ENCODE measurements around the gene CCNG1. TPM values are rescaled to one million over a fixed set of nuclear protein-coding genes. Genes with fewer than 3 reads are reported as not detected.

Gene CCNG1
- total and polyA plus RNA-seq, 2 donors: 107 to 150 TPM

- H3K36me3 ChIP-seq (ENCODE audit: control insufficient read depth in 2 of 2, insufficient read depth in 2 of 2, low read length in 1 of 2): no peaks in the 10 kb centered on the region
- WGBS: 81% methylated on average over 5 of the region's 5 CpGs
- DNase-seq (ENCODE audit: low read depth in 6 of 9, low spot score in 9 of 9): no peak
- H3K9me3 ChIP-seq (ENCODE audit: control insufficient read depth in 2 of 2, insufficient read depth in 1 of 2, low read length in 1 of 2): no peaks in the 10 kb centered on the region
- H3K27ac ChIP-seq (ENCODE audit: low read depth in 1 of 2, low read length in 1 of 2): no peak overlapping the region
- no peaks in the 10 kb centered on the region for H3K27me3 ChIP-seq (ENCODE audit: control insufficient read depth in 2 of 2, insufficient read depth in 1 of 2, low read length in 1 of 2)
- H3K4me3 ChIP-seq (ENCODE audit: low read length in 2 of 2): no peak overlapping the region
- peaks cover 0 to 7% of the 10 kb centered on the region in 2 donors for H3K4me1 ChIP-seq (ENCODE audit: control insufficient read depth in 2 of 2, insufficient read depth in 2 of 2, low read length in 2 of 2)
These were observed 4.1 kb upstream of the CCNG1 start for GRCh38 chr5:163433271-163433670.

- H3K27me3 ChIP-seq (ENCODE audit: control insufficient read depth in 2 of 2, insufficient read depth in 1 of 2, low read length in 1 of 2): no peaks in the 10 kb centered on the region
- H3K36me3 ChIP-seq (ENCODE audit: control insufficient read depth in 2 of 2, insufficient read depth in 2 of 2, low read length in 1 of 2): no peaks in the 10 kb centered on the region
- no peak for DNase-seq (ENCODE audit: low read depth in 6 of 9, low spot score in 9 of 9)
- 94% methylated on average over 3 of the region's 3 CpGs for WGBS
- no peak overlapping the region for H3K4me3 ChIP-seq (ENCODE audit: low read length in 2 of 2)
- H3K27ac ChIP-seq (ENCODE audit: low read depth in 1 of 2, low read length in 1 of 2): no peak overlapping the region
- peaks cover 0 to 7% of the 10 kb centered on the region in 2 donors for H3K4me1 ChIP-seq (ENCODE audit: control insufficient read depth in 2 of 2, insufficient read depth in 2 of 2, low read length in 2 of 2)
- H3K9me3 ChIP-seq (ENCODE audit: control insufficient read depth in 2 of 2, insufficient read depth in 1 of 2, low read length in 1 of 2): no peaks in the 10 kb centered on the region
These were observed 3.0 kb upstream of the CCNG1 start for GRCh38 chr5:163434401-163434866.

- peak in 1 of 9 donors; percentile 5 for DNase-seq (ENCODE audit: low read depth in 6 of 9, low spot score in 9 of 9)
- Histone ChIP-seq H3K4me3 (ENCODE audit: low read length in 2 of 2) (peak overlapping the region; percentile 83 to 88), H3K27ac (ENCODE audit: low read depth in 1 of 2, low read length in 1 of 2) (no peak overlapping the region), H3K36me3 (ENCODE audit: control insufficient read depth in 2 of 2, insufficient read depth in 2 of 2, low read length in 1 of 2) (peaks cover 0 to 7% of the 10 kb centered on the region in 2 donors), H3K9me3 (ENCODE audit: control insufficient read depth in 2 of 2, insufficient read depth in 1 of 2, low read length in 1 of 2) (no peaks in the 10 kb centered on the region), H3K4me1 (ENCODE audit: control insufficient read depth in 2 of 2, insufficient read depth in 2 of 2, low read length in 2 of 2) (peaks cover 0 to 7% of the 10 kb centered on the region in 2 donors), H3K27me3 (ENCODE audit: control insufficient read depth in 2 of 2, insufficient read depth in 1 of 2, low read length in 1 of 2) (no peaks in the 10 kb centered on the region)
- 87% methylated on average over 4 of the region's 4 CpGs for WGBS
These were observed 880 bp upstream of the CCNG1 start for GRCh38 chr5:163436515-163436914.

- peaks cover 0 to 7% of the 10 kb centered on the region in 2 donors for H3K4me1 ChIP-seq (ENCODE audit: control insufficient read depth in 2 of 2, insufficient read depth in 2 of 2, low read length in 2 of 2)
- peaks cover 0 to 11% of the 10 kb centered on the region in 2 donors for H3K36me3 ChIP-seq (ENCODE audit: control insufficient read depth in 2 of 2, insufficient read depth in 2 of 2, low read length in 1 of 2)
- no peaks in the 10 kb centered on the region for H3K9me3 ChIP-seq (ENCODE audit: control insufficient read depth in 2 of 2, insufficient read depth in 1 of 2, low read length in 1 of 2)
- WGBS: 1% methylated on average over 6 of the region's 6 CpGs
- H3K27ac ChIP-seq (ENCODE audit: low read depth in 1 of 2, low read length in 1 of 2): peak overlapping the region; percentile 78 to 81
- DNase-seq (ENCODE audit: low read depth in 6 of 9, low spot score in 9 of 9): no peak
- H3K27me3 ChIP-seq (ENCODE audit: control insufficient read depth in 2 of 2, insufficient read depth in 1 of 2, low read length in 1 of 2): no peaks in the 10 kb centered on the region
- H3K4me3 ChIP-seq (ENCODE audit: low read length in 2 of 2): peak overlapping the region; percentile 83 to 88
These were observed 435 bp upstream of the CCNG1 start for GRCh38 chr5:163437011-163437308.

- no peak overlapping the region for H3K4me3 ChIP-seq (ENCODE audit: low read length in 2 of 2)
- H3K9me3 ChIP-seq (ENCODE audit: control insufficient read depth in 2 of 2, insufficient read depth in 1 of 2, low read length in 1 of 2): no peaks in the 10 kb centered on the region
- 67% methylated on average over 2 of the region's 2 CpGs for WGBS
- H3K4me1 ChIP-seq (ENCODE audit: control insufficient read depth in 2 of 2, insufficient read depth in 2 of 2, low read length in 2 of 2): peaks cover 0 to 7% of the 10 kb centered on the region in 2 donors
- no peak for DNase-seq (ENCODE audit: low read depth in 6 of 9, low spot score in 9 of 9)
- H3K27ac ChIP-seq (ENCODE audit: low read depth in 1 of 2, low read length in 1 of 2): no peak overlapping the region
- H3K27me3 ChIP-seq (ENCODE audit: control insufficient read depth in 2 of 2, insufficient read depth in 1 of 2, low read length in 1 of 2): no peaks in the 10 kb centered on the region
- peaks cover 0 to 26% of the 10 kb centered on the region in 2 donors for H3K36me3 ChIP-seq (ENCODE audit: control insufficient read depth in 2 of 2, insufficient read depth in 2 of 2, low read length in 1 of 2)
These were observed 1.7 kb downstream of the CCNG1 start for GRCh38 chr5:163439092-163439425.

- peaks cover 2 to 38% of the 10 kb centered on the region in 2 donors for H3K36me3 ChIP-seq (ENCODE audit: control insufficient read depth in 2 of 2, insufficient read depth in 2 of 2, low read length in 1 of 2)
- DNase-seq (ENCODE audit: low read depth in 6 of 9, low spot score in 9 of 9): no peak
- no peaks in the 10 kb centered on the region for H3K9me3 ChIP-seq (ENCODE audit: control insufficient read depth in 2 of 2, insufficient read depth in 1 of 2, low read length in 1 of 2)
- no peak overlapping the region for H3K27ac ChIP-seq (ENCODE audit: low read depth in 1 of 2, low read length in 1 of 2)
- no peaks in the 10 kb centered on the region for H3K27me3 ChIP-seq (ENCODE audit: control insufficient read depth in 2 of 2, insufficient read depth in 1 of 2, low read length in 1 of 2)
- no peak overlapping the region for H3K4me3 ChIP-seq (ENCODE audit: low read length in 2 of 2)
- 99% methylated on average over 3 of the region's 3 CpGs for WGBS
- peaks cover 0 to 7% of the 10 kb centered on the region in 2 donors for H3K4me1 ChIP-seq (ENCODE audit: control insufficient read depth in 2 of 2, insufficient read depth in 2 of 2, low read length in 2 of 2)
These were observed 3.6 kb downstream of the CCNG1 start for GRCh38 chr5:163440954-163441353.

- Histone ChIP-seq H3K4me1 (ENCODE audit: control insufficient read depth in 2 of 2, insufficient read depth in 2 of 2, low read length in 2 of 2) (no peaks in the 10 kb centered on the region), H3K27me3 (ENCODE audit: control insufficient read depth in 2 of 2, insufficient read depth in 1 of 2, low read length in 1 of 2) (no peaks in the 10 kb centered on the region), H3K36me3 (ENCODE audit: control insufficient read depth in 2 of 2, insufficient read depth in 2 of 2, low read length in 1 of 2) (peaks cover 2 to 55% of the 10 kb centered on the region in 2 donors), H3K4me3 (ENCODE audit: low read length in 2 of 2) (no peak overlapping the region), H3K9me3 (ENCODE audit: control insufficient read depth in 2 of 2, insufficient read depth in 1 of 2, low read length in 1 of 2) (no peaks in the 10 kb centered on the region), H3K27ac (ENCODE audit: low read depth in 1 of 2, low read length in 1 of 2) (no peak overlapping the region)
- WGBS: 100% methylated on average over 1 of the region's 1 CpG
- DNase-seq (ENCODE audit: low read depth in 6 of 9, low spot score in 9 of 9): no peak
These were observed 7.1 kb downstream of the CCNG1 start for GRCh38 chr5:163444526-163444925.

GRCh38 chr5:163445345-163445744 is 8.0 kb downstream of the CCNG1 start:
- H3K4me3 ChIP-seq (ENCODE audit: low read length in 2 of 2): no peak overlapping the region
- no peaks in the 10 kb centered on the region for H3K27me3 ChIP-seq (ENCODE audit: control insufficient read depth in 2 of 2, insufficient read depth in 1 of 2, low read length in 1 of 2)
- peaks cover 2 to 60% of the 10 kb centered on the region in 2 donors for H3K36me3 ChIP-seq (ENCODE audit: control insufficient read depth in 2 of 2, insufficient read depth in 2 of 2, low read length in 1 of 2)
- H3K9me3 ChIP-seq (ENCODE audit: control insufficient read depth in 2 of 2, insufficient read depth in 1 of 2, low read length in 1 of 2): no peaks in the 10 kb centered on the region
- no peaks in the 10 kb centered on the region for H3K4me1 ChIP-seq (ENCODE audit: control insufficient read depth in 2 of 2, insufficient read depth in 2 of 2, low read length in 2 of 2)
- WGBS: 99% methylated on average over 6 of the region's 6 CpGs
- DNase-seq (ENCODE audit: low read depth in 6 of 9, low spot score in 9 of 9): no peak
- no peak overlapping the region for H3K27ac ChIP-seq (ENCODE audit: low read depth in 1 of 2, low read length in 1 of 2)

GRCh38 chr5:163447191-163447590 is 9.8 kb downstream of the CCNG1 start:
- H3K4me3 ChIP-seq (ENCODE audit: low read length in 2 of 2): no peak overlapping the region
- H3K9me3 ChIP-seq (ENCODE audit: control insufficient read depth in 2 of 2, insufficient read depth in 1 of 2, low read length in 1 of 2): no peaks in the 10 kb centered on the region
- H3K4me1 ChIP-seq (ENCODE audit: control insufficient read depth in 2 of 2, insufficient read depth in 2 of 2, low read length in 2 of 2): no peaks in the 10 kb centered on the region
- no peak overlapping the region for H3K27ac ChIP-seq (ENCODE audit: low read depth in 1 of 2, low read length in 1 of 2)
- H3K27me3 ChIP-seq (ENCODE audit: control insufficient read depth in 2 of 2, insufficient read depth in 1 of 2, low read length in 1 of 2): no peaks in the 10 kb centered on the region
- DNase-seq (ENCODE audit: low read depth in 6 of 9, low spot score in 9 of 9): no peak
- H3K36me3 ChIP-seq (ENCODE audit: control insufficient read depth in 2 of 2, insufficient read depth in 2 of 2, low read length in 1 of 2): peaks cover 2 to 57% of the 10 kb centered on the region in 2 donors

GRCh38 chr5:163447875-163448274 is 10.5 kb downstream of the CCNG1 start:
- Histone ChIP-seq H3K4me3 (ENCODE audit: low read length in 2 of 2) (no peak overlapping the region), H3K36me3 (ENCODE audit: control insufficient read depth in 2 of 2, insufficient read depth in 2 of 2, low read length in 1 of 2) (peaks cover 2 to 55% of the 10 kb centered on the region in 2 donors), H3K27me3 (ENCODE audit: control insufficient read depth in 2 of 2, insufficient read depth in 1 of 2, low read length in 1 of 2) (no peaks in the 10 kb centered on the region), H3K9me3 (ENCODE audit: control insufficient read depth in 2 of 2, insufficient read depth in 1 of 2, low read length in 1 of 2) (no peaks in the 10 kb centered on the region), H3K4me1 (ENCODE audit: control insufficient read depth in 2 of 2, insufficient read depth in 2 of 2, low read length in 2 of 2) (no peaks in the 10 kb centered on the region), H3K27ac (ENCODE audit: low read depth in 1 of 2, low read length in 1 of 2) (no peak overlapping the region)
- WGBS: over 99% methylated on average over 3 of the region's 3 CpGs
- no peak for DNase-seq (ENCODE audit: low read depth in 6 of 9, low spot score in 9 of 9)

All from thymus (tissue), 11 donors.